Colonic mucosa (tissue), 4 donors: ENCODE results near the gene IGFBP4. TPM values are rescaled to one million over a fixed set of nuclear protein-coding genes. Genes with fewer than 3 reads are reported as not detected.
A peak's percentile ranks its signal among the peaks of the same experiment; 100 is the strongest.

ENCODE experiments used
- DNase-seq: peaks from one replicate; pipeline ENCODE4 v3.0.0-alpha.2; 2020
- H3K27ac ChIP-seq: fragments of 200-600 bp; one replicate; pipeline ENCODE4 v1.8.0; 2021
- H3K27me3 ChIP-seq: fragments of 200-600 bp; one replicate; pipeline ENCODE4 v1.8.0; 2021
- H3K36me3 ChIP-seq: fragments of 200-600 bp; one replicate; pipeline ENCODE4 v1.8.0; 2021
- H3K4me1 ChIP-seq: fragments of 200-600 bp; one replicate; pipeline ENCODE4 v1.8.0; 2021; ENCODE audit warnings: mild to moderate bottlenecking
- H3K4me3 ChIP-seq: fragments of 200-600 bp; one replicate; pipeline ENCODE4 v1.8.0; 2021
- H3K9ac ChIP-seq, 2 donors: one replicate each; pipeline ENCODE4 v1.7.0; 2013; ENCODE audit warnings: control low read depth in 2 of 2, low read depth in 2 of 2, low read length in 2 of 2
- H3K9me3 ChIP-seq: fragments of 200-600 bp; one replicate; pipeline ENCODE4 v1.8.0; 2021
- CTCF ChIP-seq: fragments of 200-600 bp; IDR thresholded peaks from one replicate; pipeline ENCODE4 v1.8.0; 2022; ENCODE audit warnings: antibody characterized with exemption, mild to moderate bottlenecking
- intact Hi-C: fragments of 100-400 bp; cut with DNase I; formaldehyde crosslinking; loops from one replicate; pipeline ENCODE4 v1.14.1; 2022
- total RNA-seq, 2 donors: library from RNA; stranded (reverse); fragmentation: NEBNext Ultra II Directional in 1 of 2; extraction: Animal tissue kit (Norgen Biotek cat#: 25700) in 1 of 2; gene quantifications; one replicate each; pipeline ENCODE4 v1.2.1, GENCODE V29; 2021
- donor health status: healthy.
- donor health status: DM: no; HTN: no; CAD: no.
- donor health status: DM: no; HTN: no; CAD: no.

Gene IGFBP4
- total RNA-seq, 2 donors from 2014 or later: 182 to 291 TPM

DNA sequence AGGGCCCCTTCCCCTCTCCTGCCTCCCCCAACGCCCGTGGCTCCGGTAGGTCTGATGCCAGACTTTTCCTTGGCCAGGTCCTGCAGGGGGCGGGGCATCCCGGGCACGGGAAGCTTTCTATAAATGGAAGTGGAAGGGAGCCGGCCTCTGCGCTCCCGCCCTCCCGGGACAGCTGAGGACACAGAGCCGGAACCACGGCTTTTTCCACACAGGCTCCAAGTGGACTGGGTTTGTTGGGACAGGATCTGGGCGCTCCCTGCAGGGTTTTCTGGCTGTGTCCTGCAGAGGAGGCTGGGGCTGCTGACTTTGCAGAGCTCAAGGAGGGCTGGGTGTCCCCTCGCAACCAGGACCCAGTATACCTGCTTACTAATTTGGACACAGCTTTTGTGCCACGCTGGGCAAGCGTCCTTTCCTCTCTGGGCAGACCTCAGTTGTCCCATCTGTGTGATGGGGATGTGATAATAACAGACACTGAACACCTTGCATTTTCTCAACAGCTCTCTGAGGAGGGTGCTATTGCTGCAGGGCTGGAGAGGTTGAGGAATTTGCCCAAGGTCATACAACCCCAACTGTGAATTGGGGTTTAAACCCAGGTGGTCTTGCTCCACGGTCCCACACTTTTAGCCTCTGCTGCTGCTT is 56.4 kb downstream of the IGFBP4 start:
- Histone ChIP-seq H3K4me1 (no peaks in the 10 kb centered on the region), H3K9me3 (no peaks in the 10 kb centered on the region), H3K4me3 (peak overlapping the region; percentile 13), H3K27me3 (no peaks in the 10 kb centered on the region), H3K9ac (peak overlapping the region; percentile 40 to 85), H3K36me3 (no peaks in the 10 kb centered on the region), H3K27ac (peak overlapping the region; percentile 74)
- no peak for TF ChIP-seq CTCF
- peak; percentile 95 for DNase-seq
- intact Hi-C loops: no loop called here

- Histone ChIP-seq H3K4me3 (peak overlapping the region; percentile 19), H3K9me3 (no peaks in the 10 kb centered on the region), H3K27ac (peak overlapping the region; percentile 74), H3K4me1 (no peaks in the 10 kb centered on the region), H3K27me3 (no peaks in the 10 kb centered on the region), H3K9ac (peak overlapping the region; percentile 40 to 85), H3K36me3 (no peaks in the 10 kb centered on the region)
- TF ChIP-seq CTCF: no peak
- intact Hi-C loops: no loop called here
- DNase-seq: no peak
These were observed 56.9 kb downstream of the IGFBP4 start for GRCh38 chr17:40500190-40500589.

DNA sequence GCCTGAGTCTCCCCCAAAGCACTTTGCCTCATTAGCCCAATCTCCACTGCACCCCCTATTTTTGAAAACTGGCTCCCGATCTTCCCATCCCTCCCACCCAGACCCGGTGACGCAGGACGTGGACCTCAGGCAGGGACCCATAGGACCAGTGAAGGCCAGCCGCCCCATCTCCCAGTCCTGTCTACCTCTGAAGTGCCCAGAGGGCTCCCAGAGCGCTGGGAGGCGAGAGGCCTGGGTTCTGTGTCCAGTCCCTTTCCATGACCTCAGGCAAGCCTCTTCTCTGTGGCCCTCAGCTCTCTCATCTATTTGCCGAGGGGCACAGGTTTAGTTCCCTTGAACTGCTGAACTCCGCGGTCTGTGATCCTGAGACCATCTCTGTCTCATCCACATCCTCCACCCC is 57.5 kb downstream of the IGFBP4 start:
- no peaks in the 10 kb centered on the region for H3K9me3 ChIP-seq
- peak overlapping the region; percentile 19 for H3K4me3 ChIP-seq
- H3K27ac ChIP-seq: no peak overlapping the region
- H3K36me3 ChIP-seq: no peaks in the 10 kb centered on the region
- no peak for DNase-seq
- TF ChIP-seq CTCF: no peak
- no peaks in the 10 kb centered on the region for H3K27me3 ChIP-seq
- H3K4me1 ChIP-seq: no peaks in the 10 kb centered on the region
- peak overlapping the region; percentile 40 to 85 for H3K9ac ChIP-seq
- intact Hi-C loops: no loop called here

- Histone ChIP-seq H3K4me3 (peak within 1 kb of the TSS; percentile 19), H3K9me3 (no peaks in the 10 kb centered on the region), H3K27ac (no peak within 1 kb of the TSS), H3K9ac (peak within 1 kb of the TSS; percentile 40 to 85), H3K27me3 (no peaks in the 10 kb centered on the region), H3K36me3 (no peaks in the 10 kb centered on the region), H3K4me1 (no peaks in the 10 kb centered on the region)
- DNase-seq: peak; percentile 91
- TF ChIP-seq CTCF: no peak
- intact Hi-C loops: no loop called here
These were observed 58.3 kb downstream of the IGFBP4 start, which contains the start of gene TNS4 for GRCh38 chr17:40501499-40501911. Gene TNS4 (minus strand): TSS chr17:40501623. CDS start chr17:40496425, 5,198 bp downstream.

- H3K27me3 ChIP-seq: no peaks in the 10 kb centered on the region
- no peaks in the 10 kb centered on the region for H3K36me3 ChIP-seq
- H3K27ac ChIP-seq: no peak overlapping the region
- no peaks in the 10 kb centered on the region for H3K4me1 ChIP-seq
- no peaks in the 10 kb centered on the region for H3K9me3 ChIP-seq
- intact Hi-C loops: no loop called here
- H3K9ac ChIP-seq: no peak overlapping the region
- no peak overlapping the region for H3K4me3 ChIP-seq
- TF ChIP-seq CTCF: no peak
- no peak for DNase-seq
These were observed 59.5 kb downstream of the IGFBP4 start for GRCh38 chr17:40502716-40503115.
